HG03432 (cell line): ENCODE measurements around the gene PTPRG.

Source experiments
- ATAC-seq: cut with Tn5 transposase; IDR thresholded peaks from one replicate; pipeline ENCODE4 v1.9.1; 2021; ENCODE audit warnings: mild to moderate bottlenecking, moderate library complexity; ENCODE audit not compliant: unreplicated experiment

The PTPRG gene

DNA sequence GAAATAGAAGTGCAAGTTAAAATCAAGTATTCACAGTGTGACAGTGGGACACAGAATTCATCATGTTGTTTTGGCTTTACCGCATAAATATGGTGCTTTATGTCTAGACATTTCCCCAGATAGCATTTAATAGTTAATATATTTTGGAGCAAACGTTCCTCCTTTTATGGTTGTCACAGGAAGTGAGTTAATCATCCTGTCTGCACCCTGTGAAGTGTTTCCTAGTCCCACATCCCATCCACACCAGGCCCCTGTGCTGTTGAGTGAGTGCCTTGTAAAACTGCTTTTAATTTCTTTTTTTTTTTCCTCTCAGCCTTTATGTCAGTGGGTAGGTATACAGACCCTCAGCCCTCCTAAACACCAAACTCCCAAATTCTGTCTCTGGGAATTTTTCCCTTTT, 418.3 kb downstream of the PTPRG start:
- ATAC-seq = no peak

GRCh38 chr3:61980041-61980440, 418.7 kb downstream of the PTPRG start:
- ATAC-seq = no peak

DNA sequence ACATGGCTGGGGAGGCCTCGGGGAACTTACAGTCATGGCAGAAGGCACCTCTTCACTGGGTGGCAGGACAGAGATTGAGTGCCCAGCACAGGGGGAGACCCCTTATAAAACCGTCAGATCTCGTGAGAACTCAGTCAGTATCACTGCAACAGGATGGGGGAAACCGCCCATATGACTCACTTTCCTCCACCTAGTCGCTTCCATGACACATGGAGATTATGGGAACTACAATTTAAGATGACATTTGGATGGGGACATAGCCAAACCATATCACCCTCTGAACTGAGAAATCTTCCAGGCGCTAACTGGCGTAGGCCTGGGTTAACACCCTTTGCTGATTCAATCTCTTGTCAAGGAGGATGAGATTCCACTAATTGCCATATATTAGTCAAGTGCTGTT, 419.7 kb downstream of the PTPRG start:
- ATAC-seq = no peak

DNA sequence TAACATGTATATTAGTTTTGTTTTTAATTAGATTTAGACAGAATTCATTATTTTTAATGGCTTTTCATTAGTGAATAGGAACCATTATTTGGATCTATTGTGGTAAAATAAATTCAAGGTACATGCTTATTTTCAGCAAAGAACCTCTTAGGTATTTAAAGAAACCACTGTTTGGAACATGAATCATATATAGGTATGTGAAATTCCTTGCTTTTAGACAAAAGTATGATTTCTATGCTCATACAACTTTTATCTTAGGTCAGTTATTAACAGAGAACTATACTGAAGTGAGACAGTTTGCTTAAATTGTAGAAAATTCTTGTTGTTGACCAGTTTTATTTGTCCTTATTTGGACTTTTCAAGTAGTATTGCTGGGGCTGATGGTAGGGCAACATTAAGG, 422.1 kb downstream of the PTPRG start:
- ATAC-seq = no peak

GRCh38 chr3:61985020-61985419, 423.6 kb downstream of the PTPRG start:
- no peak for ATAC-seq

- no peak for ATAC-seq
These were observed 425.1 kb downstream of the PTPRG start for GRCh38 chr3:61986473-61986872.

GRCh38 chr3:61989681-61990080, 428.3 kb downstream of the PTPRG start:
- ATAC-seq = no peak

GRCh38 chr3:61990327-61991027, 429.1 kb downstream of the PTPRG start:
- ATAC-seq = no peak

- ATAC-seq = no peak
These were observed 430.3 kb downstream of the PTPRG start for GRCh38 chr3:61991706-61992105.

- ATAC-seq = no peak
These were observed 435.0 kb downstream of the PTPRG start for GRCh38 chr3:61996366-61996765.

DNA sequence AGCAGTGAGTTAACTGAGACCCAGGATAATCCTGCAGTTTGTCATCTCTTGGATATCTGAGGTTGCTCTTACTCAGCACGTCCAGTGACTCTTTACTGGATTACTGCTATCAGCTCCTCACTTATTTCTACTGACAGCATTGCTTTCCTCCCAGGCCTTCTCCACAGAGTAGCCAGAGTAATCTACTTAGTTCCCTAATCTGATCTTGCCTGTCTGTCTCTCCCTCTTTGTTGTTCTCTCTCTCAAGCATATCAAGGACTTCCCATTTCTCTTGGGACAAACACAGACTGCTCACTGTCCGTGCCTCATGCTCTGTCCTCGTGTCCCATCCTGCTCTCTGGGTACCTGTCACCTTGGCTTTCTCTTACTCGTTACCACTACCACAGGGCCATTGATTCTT, 435.7 kb downstream of the PTPRG start:
- ATAC-seq = no peak

GRCh38 chr3:62003835-62004234, 442.5 kb downstream of the PTPRG start:
- ATAC-seq = no peak

- no peak for ATAC-seq
These were observed 445.7 kb downstream of the PTPRG start for GRCh38 chr3:62007036-62007435.

DNA sequence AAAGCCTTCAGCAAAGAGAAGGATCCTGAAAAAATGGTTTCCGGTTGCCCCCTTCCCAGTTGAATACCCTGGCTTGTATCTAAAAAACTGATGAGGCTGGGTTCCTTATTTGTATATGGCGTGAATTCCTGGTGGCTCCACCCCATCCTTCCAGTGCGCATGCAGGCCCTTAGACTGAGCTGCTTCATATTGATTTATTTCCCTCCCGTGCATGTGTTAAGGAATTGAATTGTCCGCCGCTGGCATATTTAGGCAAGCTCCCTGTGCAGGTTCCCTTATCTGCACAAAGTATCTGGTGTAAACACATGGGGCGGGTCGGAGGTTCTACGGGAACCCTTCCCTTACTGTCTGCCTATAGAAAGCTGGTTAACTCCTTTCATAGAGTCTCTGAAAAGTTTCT, 449.6 kb downstream of the PTPRG start:
- no peak for ATAC-seq

- ATAC-seq = no peak
These were observed 450.3 kb downstream of the PTPRG start for GRCh38 chr3:62011666-62012065.

DNA sequence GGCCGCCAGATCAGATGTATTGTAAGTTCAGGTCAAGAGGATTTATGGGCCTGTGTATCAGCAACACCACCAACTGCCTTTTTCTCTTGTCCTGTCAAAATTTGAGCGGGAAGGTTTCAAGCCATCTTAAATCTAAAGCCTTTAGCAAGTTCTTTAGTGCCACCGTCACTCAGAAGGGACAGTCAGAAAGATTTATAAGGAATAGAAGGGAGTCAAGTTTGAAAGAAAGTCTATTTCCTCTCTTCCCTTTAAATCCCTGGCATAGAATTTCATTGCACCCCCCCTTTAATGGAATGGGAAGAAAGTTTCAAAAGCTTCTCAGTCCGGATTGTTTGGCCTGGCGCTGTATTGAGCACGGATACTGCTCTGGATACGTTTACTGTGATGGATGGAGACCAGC, 452.6 kb downstream of the PTPRG start:
- no peak for ATAC-seq

DNA sequence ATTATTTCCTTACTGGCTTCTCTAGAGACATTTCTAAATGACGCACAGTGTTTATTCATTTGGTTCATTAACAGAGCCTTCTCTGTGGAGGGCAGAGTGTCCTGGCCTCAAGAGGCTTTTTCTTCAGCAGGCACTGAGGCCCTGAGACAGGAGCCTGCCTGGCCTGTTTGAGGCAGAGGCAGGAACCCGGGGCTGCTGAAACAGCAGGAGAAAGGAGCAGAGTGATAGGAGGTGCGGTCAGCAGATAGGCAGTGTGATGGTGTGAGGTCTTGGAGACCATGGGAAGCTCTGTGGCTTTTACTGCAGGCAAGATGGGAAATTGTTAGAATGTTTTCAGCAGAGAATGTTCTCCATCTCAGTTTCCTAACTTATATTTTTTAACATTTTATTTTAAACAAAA, 453.7 kb downstream of the PTPRG start:
- no peak for ATAC-seq

DNA sequence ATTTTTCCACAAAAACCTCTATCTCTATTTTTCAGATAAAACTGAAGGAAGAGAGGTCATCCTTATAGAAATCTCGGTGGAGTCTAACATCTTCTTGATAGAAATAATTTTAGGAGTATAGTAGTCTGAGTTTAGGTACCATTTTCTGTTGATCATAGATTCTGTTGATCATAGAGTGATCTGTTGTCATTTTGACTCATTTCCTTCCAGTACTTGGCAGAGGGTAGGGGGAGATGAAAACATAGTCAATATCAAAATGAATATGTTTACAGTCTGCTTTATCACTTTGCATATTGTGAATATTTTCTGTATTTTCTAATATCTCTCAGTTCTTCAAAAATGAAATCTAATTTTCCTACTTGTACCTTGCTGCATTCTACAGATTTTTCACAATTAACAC, 458.5 kb downstream of the PTPRG start:
- ATAC-seq = no peak

- no peak for ATAC-seq
These were observed 459.3 kb downstream of the PTPRG start for GRCh38 chr3:62020706-62021105.

DNA sequence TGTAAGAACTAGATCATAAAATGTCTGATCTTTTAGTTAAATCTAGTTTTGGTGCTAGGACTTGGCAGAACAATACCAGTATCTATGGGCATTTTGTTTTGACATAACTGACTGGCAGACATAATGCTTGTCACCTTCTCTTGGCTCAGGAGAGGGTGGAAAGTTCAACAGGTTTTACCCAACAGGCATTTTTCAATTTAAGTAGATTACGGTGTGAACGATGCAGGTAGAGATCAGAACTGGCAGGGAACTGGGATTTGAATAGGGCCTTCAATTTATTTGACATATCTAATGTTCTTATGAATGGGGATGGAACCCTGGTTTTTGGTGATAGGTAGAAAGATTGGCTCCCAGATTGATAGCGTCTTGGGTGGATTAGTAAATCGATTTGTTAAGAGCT, 460.9 kb downstream of the PTPRG start:
- ATAC-seq = no peak

- ATAC-seq = no peak
These were observed 463.5 kb downstream of the PTPRG start for GRCh38 chr3:62024882-62025281.

- ATAC-seq = no peak
These were observed 464.5 kb downstream of the PTPRG start for GRCh38 chr3:62025913-62026312.

GRCh38 chr3:62027241-62027640, 465.9 kb downstream of the PTPRG start:
- no peak for ATAC-seq
